OCI-LY7 (cell line): Measurements from ENCODE around the gene SLIT3. TPM values are rescaled to one million over a fixed set of nuclear protein-coding genes. Genes with fewer than 3 reads are reported as not detected.

Source experiments
- BruUV-seq: library from RNA; stranded (reverse); fragments of 400-500 nt; replicated peaks from 2 replicates; lab custom pipeline; 2021; lab: Mats Ljungman, UMichigan
- CTCF ChIA-PET: fragments of 300-600 bp; sonication (Branson Sonifier 250); formaldehyde crosslinking; loops from one replicate; lab custom pipeline; 2022; ENCODE audit warnings: antibody characterized with exemption; ENCODE audit not compliant: unreplicated experiment; lab: Charles Lee
- POLR2A ChIA-PET: fragments of 300-600 bp; sonication (Branson Sonifier 250); formaldehyde crosslinking; loops from one replicate; lab custom pipeline; 2022; ENCODE audit warnings: antibody characterized with exemption; lab: Charles Lee
- DNase-seq: peaks from one replicate; pipeline ENCODE4 v3.0.0-alpha.2; 2015; ENCODE audit warnings: low spot score
- H2AFZ ChIP-seq: fragments of 200-600 bp; sonication (generic), shearing (Covaris generic); 2 replicates; pipeline ENCODE4 v1.6.1; 2014; ENCODE audit warnings: mild to moderate bottlenecking, antibody characterized with exemption, low read length, moderate library complexity
- H3K27ac ChIP-seq: fragments of 200-600 bp; sonication (generic); 2 replicates; pipeline ENCODE4 v1.5.1; 2014; ENCODE audit warnings: mixed run types, low read depth, mild to moderate bottlenecking, moderate library complexity, low read length, inconsistent platforms; ENCODE audit not compliant: poor library complexity, severe bottlenecking
- H3K36me3 ChIP-seq: fragments of 200-600 bp; sonication (generic); 2 replicates; pipeline ENCODE4 v1.6.1; 2014; ENCODE audit warnings: mild to moderate bottlenecking, antibody characterized with exemption, low read length, moderate library complexity, mixed read lengths; ENCODE audit not compliant: insufficient read depth
- H3K4me1 ChIP-seq: fragments of 200-600 bp; sonication (generic); 2 replicates; pipeline ENCODE4 v1.5.1; 2014; ENCODE audit warnings: mild to moderate bottlenecking, low read length; ENCODE audit not compliant: insufficient read depth, poor library complexity, severe bottlenecking
- H3K4me2 ChIP-seq: fragments of 200-600 bp; sonication (generic); 2 replicates; pipeline ENCODE4 v1.6.1; 2014; ENCODE audit warnings: mild to moderate bottlenecking, low read length
- H3K4me3 ChIP-seq: fragments of 200-600 bp; sonication (generic); 2 replicates; pipeline ENCODE4 v1.5.1; 2014; ENCODE audit warnings: mild to moderate bottlenecking, low read depth, low read length; ENCODE audit not compliant: poor library complexity, severe bottlenecking
- H3K79me2 ChIP-seq: fragments of 200-600 bp; sonication (generic); 2 replicates; pipeline ENCODE4 v1.6.1; 2016; ENCODE audit warnings: low read depth, mild to moderate bottlenecking, low read length, moderate library complexity, mixed read lengths; ENCODE audit not compliant: insufficient read depth
- H3K9me2 ChIP-seq: fragments of 200-600 bp; sonication (generic); 2 replicates; pipeline ENCODE4 v1.6.1; 2016; ENCODE audit warnings: mild to moderate bottlenecking, low read length, mixed read lengths; ENCODE audit not compliant: insufficient read depth
- H3K9me3 ChIP-seq: fragments of 200-600 bp; sonication (generic); 2 replicates; pipeline ENCODE4 v1.6.1; 2014; ENCODE audit warnings: mild to moderate bottlenecking, mixed run types, low read length, mixed read lengths
- H4K20me1 ChIP-seq: fragments of 200-600 bp; sonication (generic); 2 replicates; pipeline ENCODE4 v1.6.1; 2014; ENCODE audit warnings: mild to moderate bottlenecking, antibody characterized with exemption, low read length, moderate library complexity, mixed read lengths; ENCODE audit not compliant: insufficient read depth
- CTCF ChIP-seq: fragments of 200-600 bp; sonication (generic); conservative IDR thresholded peaks from 2 replicates; pipeline ENCODE4 v1.5.1; 2014; ENCODE audit warnings: mild to moderate bottlenecking, antibody characterized with exemption, low read length, moderate library complexity, mixed read lengths
- EZH2phosphoT487 ChIP-seq: fragments of 200-600 bp; sonication (generic); IDR thresholded peaks from 2 replicates; pipeline ENCODE4 v1.6.1; 2018; ENCODE audit warnings: low read depth, borderline replicate concordance, mild to moderate bottlenecking, mixed run types, antibody characterized with exemption, low read length, moderate library complexity, mixed read lengths
- intact Hi-C: fragments of 100-400 bp; cut with micrococcal nuclease; formaldehyde crosslinking; loops from one replicate; pipeline ENCODE4 v1.10.0; 2022; ENCODE audit not compliant: unreplicated experiment
- total RNA-seq, 2 experiments: library from RNA; depleted of rRNA in 1 of 2; stranded (reverse); fragments of >200 nt in 1 of 2; shearing (Covaris generic) in 1 of 2; gene quantifications; 2 replicates each; pipeline ENCODE4 v1.2.3, GENCODE V29; 2014 to 2022

The SLIT3 gene
- total RNA-seq, 2 experiments from 2014 or later: not detected

GRCh38 chr5:168964182-168964581 lies 336.8 kb downstream of the SLIT3 start:
- H3K4me3 ChIP-seq: no peak overlapping the region
- no peak for DNase-seq
- CTCF ChIA-PET: no interaction called here
- POLR2A ChIA-PET: no interaction called here
- intact Hi-C loops: no loop called here
- no TSS peak for BruUV-seq
- no peak overlapping the region for H3K27ac ChIP-seq
- no peaks in the 10 kb centered on the region for H3K4me1 ChIP-seq
- no peaks in the 10 kb centered on the region for H3K79me2 ChIP-seq
- no peak for TF ChIP-seq EZH2phosphoT487
- TF ChIP-seq CTCF: no peak
- no peaks in the 10 kb centered on the region for H3K9me3 ChIP-seq
- no peak overlapping the region for H2AFZ ChIP-seq
- no peak overlapping the region for H3K4me2 ChIP-seq
- no peaks in the 10 kb centered on the region for H3K36me3 ChIP-seq
- no peaks in the 10 kb centered on the region for H3K9me2 ChIP-seq
- H4K20me1 ChIP-seq: no peaks in the 10 kb centered on the region

DNA sequence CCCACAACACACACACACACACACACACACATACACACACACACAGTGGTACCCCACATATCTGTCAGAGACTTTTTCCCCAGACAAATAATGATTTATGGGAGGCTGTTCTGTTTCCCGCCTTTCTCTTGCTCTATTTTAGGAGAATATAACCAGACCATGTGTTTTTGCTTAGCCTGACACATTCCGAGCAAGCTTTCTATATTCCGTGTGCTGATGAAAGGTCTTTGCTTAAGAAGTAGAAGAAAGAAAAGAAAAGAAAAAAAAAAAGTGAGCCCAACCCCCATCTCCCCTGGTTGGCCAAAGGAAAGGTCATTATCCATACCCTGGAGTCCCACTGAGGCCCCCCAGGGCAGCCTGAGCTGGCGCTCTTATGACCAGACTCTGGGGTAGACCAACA lies 338.6 kb downstream of the SLIT3 start:
- no peak overlapping the region for H3K4me3 ChIP-seq
- no TSS peak for BruUV-seq
- TF ChIP-seq CTCF: no peak
- TF ChIP-seq EZH2phosphoT487: no peak
- H3K79me2 ChIP-seq: no peaks in the 10 kb centered on the region
- no peak overlapping the region for H3K4me2 ChIP-seq
- intact Hi-C loops: no loop called here
- CTCF ChIA-PET: no interaction called here
- DNase-seq: no peak
- no peak overlapping the region for H2AFZ ChIP-seq
- POLR2A ChIA-PET: interaction anchor here (0.7 kb wide), 1 partner anchor 825 kb away, joined by 3 read pairs; no protein-coding TSS in a partner anchor
- H4K20me1 ChIP-seq: no peaks in the 10 kb centered on the region
- H3K4me1 ChIP-seq: no peaks in the 10 kb centered on the region
- no peaks in the 10 kb centered on the region for H3K9me3 ChIP-seq
- no peaks in the 10 kb centered on the region for H3K9me2 ChIP-seq
- no peaks in the 10 kb centered on the region for H3K36me3 ChIP-seq
- H3K27ac ChIP-seq: no peak overlapping the region

DNA sequence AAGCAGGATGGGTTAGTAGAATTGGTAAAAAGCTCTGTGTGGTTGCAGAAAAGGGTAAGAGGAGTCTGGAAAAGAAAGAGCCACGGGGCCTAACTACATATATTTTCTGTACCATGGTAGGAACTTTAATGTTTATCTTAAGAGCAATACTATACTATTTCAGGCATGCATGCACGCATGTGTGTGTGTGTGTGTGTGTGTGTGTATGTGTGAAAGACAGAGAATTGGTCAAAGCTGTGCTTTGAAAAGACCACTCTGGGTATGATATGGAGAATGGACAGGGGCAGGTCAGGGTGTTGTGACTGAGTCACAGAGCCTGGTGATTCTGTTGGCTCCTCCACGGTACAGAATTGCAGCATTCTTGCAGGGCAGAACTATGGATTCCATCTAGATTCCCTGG lies 339.3 kb downstream of the SLIT3 start:
- ChIA-PET CTCF (no interaction called here), POLR2A (interaction anchor here (0.7 kb wide), 1 partner anchor 824 kb away, joined by 3 read pairs; no protein-coding TSS in a partner anchor)
- H3K79me2 ChIP-seq: no peaks in the 10 kb centered on the region
- TF ChIP-seq EZH2phosphoT487 (no peak), CTCF (no peak)
- H2AFZ ChIP-seq: no peak overlapping the region
- H4K20me1 ChIP-seq: no peaks in the 10 kb centered on the region
- no peaks in the 10 kb centered on the region for H3K9me3 ChIP-seq
- no peak overlapping the region for H3K27ac ChIP-seq
- no peak overlapping the region for H3K4me3 ChIP-seq
- H3K4me1 ChIP-seq: no peaks in the 10 kb centered on the region
- H3K4me2 ChIP-seq: no peak overlapping the region
- intact Hi-C loops: no loop called here
- H3K9me2 ChIP-seq: no peaks in the 10 kb centered on the region
- no peak for DNase-seq
- no peaks in the 10 kb centered on the region for H3K36me3 ChIP-seq
- BruUV-seq: no TSS peak
